22Rv1 (cell line): ENCODE measurements around the gene SKI.

Experiments
- ZFX ChIP-seq: fragments of 450-650 bp; IDR thresholded peaks from 2 replicates; pipeline ENCODE4 v1.6.1; 2017; ENCODE audit warnings: antibody characterized with exemption, borderline replicate concordance
- TF ChIP-seq, protein P1 (sequence below): fragments of 450-650 bp; IDR thresholded peaks from 2 replicates; pipeline ENCODE4 v1.5.1; 2017; ENCODE audit warnings: mild to moderate bottlenecking

DNA sequence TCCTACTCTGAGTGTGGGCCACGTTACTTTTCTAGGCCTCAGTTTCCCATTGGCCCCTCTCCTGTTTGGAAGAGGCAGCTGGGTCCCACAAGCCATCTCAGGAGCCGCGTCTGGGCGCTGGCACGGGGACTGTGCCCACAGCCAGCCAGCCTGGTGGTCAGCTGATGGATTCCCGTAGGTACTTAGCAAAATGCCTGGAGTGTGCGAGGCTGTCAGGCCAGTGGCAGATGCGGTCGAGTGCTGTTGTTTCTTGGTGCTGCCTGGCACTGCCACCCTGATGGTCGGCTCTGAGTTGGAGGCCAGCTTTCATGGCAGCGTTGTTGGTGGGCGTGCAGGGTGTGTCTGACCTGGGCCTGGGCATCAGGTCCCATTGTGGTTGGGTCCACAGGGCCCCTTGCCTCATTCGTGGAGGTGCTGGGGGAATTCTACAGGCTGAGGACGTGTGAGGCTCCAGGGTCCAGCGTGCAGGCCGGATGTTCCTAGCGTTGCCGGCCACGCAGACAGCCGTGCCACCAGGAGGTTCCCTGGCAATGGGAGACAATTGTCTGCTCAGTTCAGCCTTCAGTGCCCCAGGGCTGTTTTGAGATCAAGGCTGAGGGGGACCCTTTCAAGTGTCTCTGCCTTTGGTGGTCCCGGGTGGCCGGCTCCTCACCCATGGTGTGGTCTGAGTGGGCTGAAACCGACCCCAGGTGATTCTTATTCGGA is 20.9 kb downstream of the SKI start:
- TF ChIP-seq, protein P1, sequence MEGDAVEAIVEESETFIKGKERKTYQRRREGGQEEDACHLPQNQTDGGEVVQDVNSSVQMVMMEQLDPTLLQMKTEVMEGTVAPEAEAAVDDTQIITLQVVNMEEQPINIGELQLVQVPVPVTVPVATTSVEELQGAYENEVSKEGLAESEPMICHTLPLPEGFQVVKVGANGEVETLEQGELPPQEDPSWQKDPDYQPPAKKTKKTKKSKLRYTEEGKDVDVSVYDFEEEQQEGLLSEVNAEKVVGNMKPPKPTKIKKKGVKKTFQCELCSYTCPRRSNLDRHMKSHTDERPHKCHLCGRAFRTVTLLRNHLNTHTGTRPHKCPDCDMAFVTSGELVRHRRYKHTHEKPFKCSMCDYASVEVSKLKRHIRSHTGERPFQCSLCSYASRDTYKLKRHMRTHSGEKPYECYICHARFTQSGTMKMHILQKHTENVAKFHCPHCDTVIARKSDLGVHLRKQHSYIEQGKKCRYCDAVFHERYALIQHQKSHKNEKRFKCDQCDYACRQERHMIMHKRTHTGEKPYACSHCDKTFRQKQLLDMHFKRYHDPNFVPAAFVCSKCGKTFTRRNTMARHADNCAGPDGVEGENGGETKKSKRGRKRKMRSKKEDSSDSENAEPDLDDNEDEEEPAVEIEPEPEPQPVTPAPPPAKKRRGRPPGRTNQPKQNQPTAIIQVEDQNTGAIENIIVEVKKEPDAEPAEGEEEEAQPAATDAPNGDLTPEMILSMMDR, result no peak
- no peak for TF ChIP-seq ZFX
